ENCODE measurements around the gene XRCC4.
A peak's percentile ranks its signal among the peaks of the same experiment; 100 is the strongest.

XRCC4 gene

DNA sequence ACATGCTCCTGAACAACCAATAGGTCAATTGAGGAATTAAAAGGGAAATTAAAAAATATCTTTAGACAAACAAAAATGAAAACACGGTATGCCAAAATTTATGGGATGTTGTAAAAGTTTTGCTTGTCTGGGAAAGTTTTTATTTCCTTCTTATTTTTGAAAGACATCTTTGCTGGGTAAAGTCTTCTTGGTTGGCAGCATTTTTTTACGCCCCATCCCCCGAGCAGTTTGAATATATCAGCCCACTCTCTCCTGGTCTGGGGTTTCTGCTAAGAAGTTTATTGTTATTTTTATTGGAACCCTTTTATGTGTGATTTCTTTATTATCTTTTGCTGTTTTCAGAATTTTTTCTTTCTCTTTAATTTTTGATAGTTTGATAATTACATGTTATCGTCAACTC, 16.3 kb downstream of the XRCC4 start:
- TF ChIP-seq, protein P1, sequence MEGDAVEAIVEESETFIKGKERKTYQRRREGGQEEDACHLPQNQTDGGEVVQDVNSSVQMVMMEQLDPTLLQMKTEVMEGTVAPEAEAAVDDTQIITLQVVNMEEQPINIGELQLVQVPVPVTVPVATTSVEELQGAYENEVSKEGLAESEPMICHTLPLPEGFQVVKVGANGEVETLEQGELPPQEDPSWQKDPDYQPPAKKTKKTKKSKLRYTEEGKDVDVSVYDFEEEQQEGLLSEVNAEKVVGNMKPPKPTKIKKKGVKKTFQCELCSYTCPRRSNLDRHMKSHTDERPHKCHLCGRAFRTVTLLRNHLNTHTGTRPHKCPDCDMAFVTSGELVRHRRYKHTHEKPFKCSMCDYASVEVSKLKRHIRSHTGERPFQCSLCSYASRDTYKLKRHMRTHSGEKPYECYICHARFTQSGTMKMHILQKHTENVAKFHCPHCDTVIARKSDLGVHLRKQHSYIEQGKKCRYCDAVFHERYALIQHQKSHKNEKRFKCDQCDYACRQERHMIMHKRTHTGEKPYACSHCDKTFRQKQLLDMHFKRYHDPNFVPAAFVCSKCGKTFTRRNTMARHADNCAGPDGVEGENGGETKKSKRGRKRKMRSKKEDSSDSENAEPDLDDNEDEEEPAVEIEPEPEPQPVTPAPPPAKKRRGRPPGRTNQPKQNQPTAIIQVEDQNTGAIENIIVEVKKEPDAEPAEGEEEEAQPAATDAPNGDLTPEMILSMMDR (IDR thresholded peaks at IDR 0.05; ENCODE audit: unreplicated experiment in 3 of 3) = no peak
- Mint-ChIP-seq H3K27me3 (ENCODE audit: low read depth) (no peaks in the 10 kb centered on the region), H3K4me1 (peaks cover 14% of the 10 kb centered on the region), H3K27ac (no peak overlapping the region), H3K9me3 (peaks cover 36% of the 10 kb centered on the region), H3K36me3 (ENCODE audit: low read depth) (peaks cover 51% of the 10 kb centered on the region), H3K4me3 (no peak overlapping the region)

DNA sequence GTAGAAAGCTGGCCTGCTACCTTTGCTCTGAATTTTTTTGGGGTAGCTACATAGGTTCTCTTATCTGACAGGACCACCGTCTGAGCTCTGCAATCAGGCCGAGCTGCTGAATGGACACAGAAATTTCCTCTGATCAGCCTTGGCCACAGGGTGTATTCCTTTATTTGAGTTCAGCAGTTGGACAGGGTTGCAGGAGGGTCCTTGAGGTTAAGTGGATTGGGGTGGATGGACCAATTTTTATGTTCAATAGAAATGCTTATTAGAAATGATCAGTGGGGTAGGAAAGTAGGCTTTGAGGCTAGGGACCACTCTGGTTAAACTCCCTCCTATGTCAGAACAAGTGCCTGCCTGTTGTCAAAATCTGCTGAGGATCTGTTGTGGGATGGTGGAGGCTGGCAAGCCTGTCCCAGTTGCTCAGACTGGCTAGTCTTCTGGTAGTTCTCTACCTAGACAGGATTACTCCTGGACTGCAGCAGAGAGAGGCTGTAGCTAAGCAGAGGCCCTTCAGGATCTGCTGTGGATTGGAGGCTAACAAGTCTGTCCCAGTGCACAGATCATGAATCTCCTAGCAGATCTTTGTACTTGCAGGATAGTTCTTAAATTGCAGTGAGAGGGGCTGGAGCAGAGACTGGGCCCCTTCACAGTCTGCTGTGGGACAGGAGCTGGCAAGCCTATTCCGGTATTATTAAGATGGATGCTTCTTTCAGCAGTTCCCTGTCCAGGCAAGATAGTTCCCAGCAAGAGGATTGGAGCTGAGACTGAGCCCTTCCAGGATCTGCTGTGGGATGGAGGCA, 18.0 kb downstream of the XRCC4 start:
- H3K9me3 Mint-ChIP-seq = peaks cover 36% of the 10 kb centered on the region
- H3K36me3 Mint-ChIP-seq (ENCODE audit: low read depth) = peaks cover 47% of the 10 kb centered on the region
- no peaks in the 10 kb centered on the region for H3K27me3 Mint-ChIP-seq (ENCODE audit: low read depth)
- H3K4me1 Mint-ChIP-seq = peaks cover 21% of the 10 kb centered on the region
- TF ChIP-seq, protein P1 (IDR thresholded peaks at IDR 0.05; ENCODE audit: unreplicated experiment in 3 of 3) = no peak
- peak overlapping the region in 1 of 3 experiments; percentile 35 for H3K27ac Mint-ChIP-seq
- no peak overlapping the region for H3K4me3 Mint-ChIP-seq

DNA sequence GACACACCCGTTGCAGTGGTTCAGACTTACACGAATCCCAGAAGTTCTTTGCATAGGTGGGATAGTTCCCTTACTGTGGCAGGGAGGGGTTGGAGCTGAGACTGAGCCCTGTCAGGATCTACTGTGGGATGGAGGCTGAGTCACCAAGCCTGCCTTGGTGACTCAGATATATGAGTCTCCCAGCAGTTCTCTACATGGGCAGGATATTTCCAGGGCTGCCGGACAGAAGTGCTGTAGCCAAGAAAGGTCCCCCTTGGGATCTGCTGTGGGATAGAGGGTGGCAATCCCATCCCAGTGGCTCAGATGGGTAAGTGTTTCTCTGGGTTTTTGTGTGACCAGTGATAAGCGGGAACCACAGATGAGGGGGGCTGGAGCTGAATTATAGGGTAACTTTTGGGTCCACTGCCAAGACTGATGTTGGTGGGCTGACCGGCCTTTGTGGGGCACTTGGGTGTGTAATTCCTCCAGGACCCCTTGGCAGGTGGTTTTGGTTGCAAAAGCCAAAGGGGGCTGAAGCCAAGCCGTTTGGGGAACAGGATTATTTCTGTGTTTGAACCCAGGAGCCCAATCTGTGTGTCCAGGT, 18.7 kb downstream of the XRCC4 start:
- peak overlapping the region in 1 of 3 experiments; percentile 35 for H3K27ac Mint-ChIP-seq
- TF ChIP-seq, protein P1 (IDR thresholded peaks at IDR 0.05; ENCODE audit: unreplicated experiment in 3 of 3) = no peak
- H3K4me3 Mint-ChIP-seq = no peak overlapping the region
- H3K4me1 Mint-ChIP-seq = peaks cover 21% of the 10 kb centered on the region
- H3K36me3 Mint-ChIP-seq (ENCODE audit: low read depth) = peaks cover 42% of the 10 kb centered on the region
- H3K27me3 Mint-ChIP-seq (ENCODE audit: low read depth) = no peaks in the 10 kb centered on the region
- peaks cover 36% of the 10 kb centered on the region for H3K9me3 Mint-ChIP-seq

DNA sequence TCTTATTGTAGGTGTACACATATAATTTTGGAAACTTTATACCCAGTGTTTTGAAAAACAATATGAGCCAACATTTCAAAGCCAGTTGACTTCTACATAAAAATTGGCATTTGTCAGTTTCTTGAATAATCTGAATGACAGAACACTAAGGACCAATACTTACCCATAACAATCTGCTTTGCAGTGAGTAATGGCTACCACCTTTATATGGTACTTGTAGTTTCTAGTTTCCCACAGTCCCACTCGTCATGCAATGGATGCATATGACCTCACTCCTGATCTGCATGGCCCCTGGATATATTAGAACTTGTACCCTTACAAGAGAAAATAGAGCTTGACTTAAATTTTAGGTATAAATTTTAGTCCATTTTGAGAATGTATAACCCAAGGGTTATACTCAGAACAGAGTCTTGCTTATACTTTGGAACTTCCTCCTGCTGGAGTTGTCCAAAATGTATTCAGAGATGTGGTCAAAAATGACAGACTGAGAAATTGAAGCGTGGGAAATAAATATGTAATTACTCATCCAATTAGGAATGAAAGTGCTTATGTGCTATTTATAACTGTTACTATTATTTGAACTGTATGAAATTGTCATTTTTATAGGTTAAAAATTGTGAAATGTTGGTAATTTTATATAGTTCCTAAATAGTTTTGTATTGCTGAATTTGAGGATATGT, 19.5 kb downstream of the XRCC4 start:
- Mint-ChIP-seq H3K4me3 (no peak overlapping the region), H3K9me3 (peaks cover 31% of the 10 kb centered on the region), H3K4me1 (peaks cover 21% of the 10 kb centered on the region), H3K27me3 (ENCODE audit: low read depth) (no peaks in the 10 kb centered on the region), H3K27ac (no peak overlapping the region), H3K36me3 (ENCODE audit: low read depth) (peaks cover 34% of the 10 kb centered on the region)
- TF ChIP-seq, protein P1 (IDR thresholded peaks at IDR 0.05; ENCODE audit: unreplicated experiment in 3 of 3) = no peak

DNA sequence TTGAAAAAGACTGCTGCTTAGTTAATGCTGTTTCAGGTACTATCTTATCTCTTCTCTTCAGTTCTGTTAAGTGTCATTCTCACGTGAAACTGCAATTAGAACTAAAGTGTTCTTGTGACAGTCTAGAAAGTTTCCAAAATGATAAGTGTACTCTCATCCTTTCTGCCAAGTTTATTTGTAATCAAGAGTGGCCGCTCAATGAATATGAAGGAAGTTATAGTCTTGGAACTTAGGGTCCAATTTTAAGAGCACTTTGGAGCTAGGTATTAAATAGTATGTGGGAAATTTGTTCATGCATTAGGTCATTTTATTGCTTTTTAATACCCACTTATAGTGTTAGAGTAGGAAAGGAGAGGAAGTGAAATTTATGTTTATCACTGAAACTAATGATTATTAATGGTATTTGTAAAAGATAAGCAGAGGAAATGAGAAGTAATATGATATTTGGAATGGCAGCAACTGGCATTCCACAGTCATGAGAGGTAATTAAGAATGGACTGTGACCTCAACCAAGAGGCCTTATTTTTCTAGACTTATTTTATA, 20.4 kb downstream of the XRCC4 start:
- no peaks in the 10 kb centered on the region for H3K27me3 Mint-ChIP-seq (ENCODE audit: low read depth)
- peaks cover 25% of the 10 kb centered on the region for H3K36me3 Mint-ChIP-seq (ENCODE audit: low read depth)
- H3K27ac Mint-ChIP-seq = peak overlapping the region in 2 of 3 experiments; percentile 26 to 27
- TF ChIP-seq, protein P1 (IDR thresholded peaks at IDR 0.05; ENCODE audit: unreplicated experiment in 3 of 3) = no peak
- H3K4me3 Mint-ChIP-seq = no peak overlapping the region
- H3K9me3 Mint-ChIP-seq = peaks cover 22% of the 10 kb centered on the region
- peaks cover 29% of the 10 kb centered on the region for H3K4me1 Mint-ChIP-seq

All from nephron (organoid).